DOHH2 (cell line): ENCODE data around the gene PKDCC.

ENCODE experiments used
- CTCF ChIP-seq: fragments of 200-600 bp; sonication (generic); IDR thresholded peaks from one replicate; pipeline ENCODE4 v1.5.1; 2014; ENCODE audit warnings: antibody characterized with exemption, mild to moderate bottlenecking, low read depth, low read length; ENCODE audit not compliant: poor library complexity, severe bottlenecking
- EZH2phosphoT487 ChIP-seq: fragments of 200-600 bp; sonication (generic); IDR thresholded peaks from 2 replicates; pipeline ENCODE4 v1.6.1; 2017; ENCODE audit warnings: borderline replicate concordance, mild to moderate bottlenecking, antibody characterized with exemption, low read length, moderate library complexity, mixed read lengths

- no peak for TF ChIP-seq CTCF
- TF ChIP-seq EZH2phosphoT487 = no peak
Observed at GRCh38 chr2:42079737-42080287, 32.0 kb downstream of the PKDCC start.
